ENCODE data around the gene GRAMD1B. TPM values are rescaled to one million over a fixed set of nuclear protein-coding genes. Genes with fewer than 3 reads are reported as not detected.

Gene GRAMD1B
- total RNA-seq, 1 experiment from 2014 or later = 5.8 TPM

GRCh38 chr11:123494195-123495050 lies 64.4 kb downstream of the GRAMD1B start:
- H4K20me1 ChIP-seq (ENCODE audit: insufficient read depth) = no peaks in the 10 kb centered on the region
- no peaks in the 10 kb centered on the region for H3K36me3 ChIP-seq (ENCODE audit: low read depth)
- TF ChIP-seq, protein P1, sequence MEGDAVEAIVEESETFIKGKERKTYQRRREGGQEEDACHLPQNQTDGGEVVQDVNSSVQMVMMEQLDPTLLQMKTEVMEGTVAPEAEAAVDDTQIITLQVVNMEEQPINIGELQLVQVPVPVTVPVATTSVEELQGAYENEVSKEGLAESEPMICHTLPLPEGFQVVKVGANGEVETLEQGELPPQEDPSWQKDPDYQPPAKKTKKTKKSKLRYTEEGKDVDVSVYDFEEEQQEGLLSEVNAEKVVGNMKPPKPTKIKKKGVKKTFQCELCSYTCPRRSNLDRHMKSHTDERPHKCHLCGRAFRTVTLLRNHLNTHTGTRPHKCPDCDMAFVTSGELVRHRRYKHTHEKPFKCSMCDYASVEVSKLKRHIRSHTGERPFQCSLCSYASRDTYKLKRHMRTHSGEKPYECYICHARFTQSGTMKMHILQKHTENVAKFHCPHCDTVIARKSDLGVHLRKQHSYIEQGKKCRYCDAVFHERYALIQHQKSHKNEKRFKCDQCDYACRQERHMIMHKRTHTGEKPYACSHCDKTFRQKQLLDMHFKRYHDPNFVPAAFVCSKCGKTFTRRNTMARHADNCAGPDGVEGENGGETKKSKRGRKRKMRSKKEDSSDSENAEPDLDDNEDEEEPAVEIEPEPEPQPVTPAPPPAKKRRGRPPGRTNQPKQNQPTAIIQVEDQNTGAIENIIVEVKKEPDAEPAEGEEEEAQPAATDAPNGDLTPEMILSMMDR (conservative IDR thresholded peaks at IDR 0.05) = no peak
- no peak for TF ChIP-seq EZH2 (IDR thresholded peaks at IDR 0.05; ENCODE audit: low read depth)
- no peak overlapping the region for H3K4me3 ChIP-seq
- ChIA-PET CTCF (no interaction called here), POLR2A (ENCODE audit: unreplicated experiment) (no interaction called here)
- no peaks in the 10 kb centered on the region for H3K9me2 ChIP-seq (ENCODE audit: insufficient read depth)
- peaks cover 10% of the 10 kb centered on the region for H3K4me1 ChIP-seq (replicated peaks; ENCODE audit: insufficient read depth)
- H2AFZ ChIP-seq = no peak overlapping the region
- intact Hi-C loops (cut with micrococcal nuclease; ENCODE audit: unreplicated experiment) = no loop called here
- no peak overlapping the region for H3K4me2 ChIP-seq
- no TSS peak for BruUV-seq (replicated peaks)
- DNase-seq = no peak
- H3K79me2 ChIP-seq (ENCODE audit: low read depth) = no peaks in the 10 kb centered on the region
- H3K27me3 ChIP-seq (ENCODE audit: insufficient read depth, low read depth) = no peaks in the 10 kb centered on the region
- peaks cover 13% of the 10 kb centered on the region for H3F3A ChIP-seq (ENCODE audit: insufficient read depth, low read depth)
- H3K9me3 ChIP-seq (ENCODE audit: insufficient read depth, low read depth) = no peaks in the 10 kb centered on the region
- H3K27ac ChIP-seq = no peak overlapping the region

GRCh38 chr11:123504401-123504800 lies 74.3 kb downstream of the GRAMD1B start:
- Histone ChIP-seq H3K36me3 (ENCODE audit: low read depth) (no peaks in the 10 kb centered on the region), H3K9me3 (ENCODE audit: insufficient read depth, low read depth) (no peaks in the 10 kb centered on the region), H3K4me1 (replicated peaks; ENCODE audit: insufficient read depth) (no peaks in the 10 kb centered on the region), H3K27ac (no peak overlapping the region), H3K27me3 (ENCODE audit: insufficient read depth, low read depth) (no peaks in the 10 kb centered on the region), H3K4me2 (no peak overlapping the region), H3K9me2 (ENCODE audit: insufficient read depth) (no peaks in the 10 kb centered on the region), H3F3A (ENCODE audit: insufficient read depth, low read depth) (no peaks in the 10 kb centered on the region), H3K79me2 (ENCODE audit: low read depth) (no peaks in the 10 kb centered on the region), H3K4me3 (no peak overlapping the region), H2AFZ (no peak overlapping the region), H4K20me1 (ENCODE audit: insufficient read depth) (no peaks in the 10 kb centered on the region)
- no peak for DNase-seq
- intact Hi-C loops (cut with micrococcal nuclease; ENCODE audit: unreplicated experiment) = no loop called here
- TF ChIP-seq EZH2 (IDR thresholded peaks at IDR 0.05; ENCODE audit: low read depth) = no peak
- TF ChIP-seq, protein P1 (conservative IDR thresholded peaks at IDR 0.05) = no peak
- POLR2A ChIA-PET (ENCODE audit: unreplicated experiment) = no interaction called here
- no TSS peak for BruUV-seq (replicated peaks)
- CTCF ChIA-PET = interaction anchor here (0.5 kb wide), 1 partner anchor 455 kb away, joined by 5 read pairs; no protein-coding TSS in a partner anchor

DNA sequence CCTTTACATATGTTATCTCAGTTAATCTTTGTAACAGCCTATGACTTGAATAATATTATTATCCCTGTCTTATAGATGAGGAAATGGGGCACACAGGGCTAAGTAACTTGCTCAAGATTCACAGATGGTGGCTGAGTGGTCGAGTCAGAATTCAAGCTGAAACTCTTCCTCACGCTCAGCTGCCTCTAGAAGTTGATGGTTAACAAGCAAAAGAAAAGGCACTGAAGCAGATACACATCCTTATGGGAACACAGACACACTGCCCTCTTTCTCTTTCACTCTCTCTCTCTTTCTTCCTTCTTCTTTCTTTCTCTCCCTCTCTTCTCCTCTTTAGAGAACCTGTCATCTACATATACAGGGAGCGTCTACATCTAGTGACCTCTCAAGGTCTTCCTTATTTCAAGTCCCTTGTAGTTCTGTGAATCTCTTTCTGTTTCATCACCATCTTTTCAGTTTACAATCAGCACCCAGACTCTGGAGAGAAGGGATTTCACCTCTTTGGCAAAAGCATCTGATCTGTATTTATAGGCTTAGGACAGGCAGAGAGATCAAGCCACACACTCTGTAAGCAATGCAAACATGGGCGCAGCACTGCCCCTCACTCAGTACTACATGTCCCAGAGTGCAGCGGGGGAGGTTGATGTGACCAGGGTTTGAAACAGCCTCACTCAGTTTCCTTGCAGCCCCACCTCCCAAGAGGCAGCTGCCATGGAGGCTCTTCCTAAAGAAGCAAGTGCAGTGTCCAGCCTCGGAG lies 75.7 kb downstream of the GRAMD1B start:
- Histone ChIP-seq H4K20me1 (ENCODE audit: insufficient read depth) (no peaks in the 10 kb centered on the region), H3K4me1 (replicated peaks; ENCODE audit: insufficient read depth) (no peaks in the 10 kb centered on the region), H3K36me3 (ENCODE audit: low read depth) (no peaks in the 10 kb centered on the region), H3K27ac (no peak overlapping the region), H3K79me2 (ENCODE audit: low read depth) (no peaks in the 10 kb centered on the region), H3K4me3 (no peak overlapping the region), H3K9me3 (ENCODE audit: insufficient read depth, low read depth) (no peaks in the 10 kb centered on the region), H3K27me3 (ENCODE audit: insufficient read depth, low read depth) (no peaks in the 10 kb centered on the region), H2AFZ (no peak overlapping the region), H3F3A (ENCODE audit: insufficient read depth, low read depth) (no peaks in the 10 kb centered on the region), H3K4me2 (no peak overlapping the region), H3K9me2 (ENCODE audit: insufficient read depth) (no peaks in the 10 kb centered on the region)
- BruUV-seq (replicated peaks) = no TSS peak
- TF ChIP-seq, protein P1 (conservative IDR thresholded peaks at IDR 0.05) = no peak
- no peak for TF ChIP-seq EZH2 (IDR thresholded peaks at IDR 0.05; ENCODE audit: low read depth)
- ChIA-PET CTCF (interaction anchor here (1.0 kb wide), 1 partner anchor 72 kb away, joined by 3 read pairs; no protein-coding TSS in a partner anchor), POLR2A (ENCODE audit: unreplicated experiment) (no interaction called here)
- no peak for DNase-seq
- intact Hi-C loops (cut with micrococcal nuclease; ENCODE audit: unreplicated experiment) = no loop called here
